ENCODE data around the gene TLR2.

DNA sequence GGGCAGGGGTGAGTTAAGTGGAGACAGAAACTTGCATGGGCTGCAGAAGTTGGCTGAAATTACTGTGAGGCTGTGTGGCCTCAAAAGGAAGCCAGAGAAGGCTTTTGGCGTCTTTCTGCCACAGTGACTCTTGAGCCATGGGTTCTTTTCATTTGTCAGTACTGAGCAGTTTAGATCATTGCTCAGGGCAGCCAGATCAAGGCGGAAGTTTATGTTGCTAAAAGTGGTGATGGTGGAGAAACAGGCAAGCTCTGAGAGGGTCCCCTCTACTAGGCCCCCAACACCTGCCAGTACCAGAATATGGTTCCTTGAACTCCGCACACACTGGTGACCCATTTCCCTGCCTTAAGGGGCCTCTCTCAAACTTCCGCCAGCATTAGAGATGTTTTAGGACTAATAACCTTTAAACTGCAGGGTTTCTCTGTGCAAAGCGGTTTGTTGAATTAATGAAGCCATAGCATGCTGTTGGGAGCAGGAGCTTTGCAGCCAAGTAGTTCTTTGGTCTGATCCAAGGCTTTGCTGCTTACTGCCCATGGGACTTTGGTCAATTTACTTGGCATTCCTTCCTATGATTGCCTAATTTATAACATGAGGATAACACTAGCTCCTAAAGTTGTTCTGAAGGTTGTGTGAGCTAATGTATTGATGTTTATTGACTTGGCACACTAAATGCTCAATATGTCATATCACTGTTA is 41.2 kb downstream of the TLR2 start:
- TF ChIP-seq, protein P1, sequence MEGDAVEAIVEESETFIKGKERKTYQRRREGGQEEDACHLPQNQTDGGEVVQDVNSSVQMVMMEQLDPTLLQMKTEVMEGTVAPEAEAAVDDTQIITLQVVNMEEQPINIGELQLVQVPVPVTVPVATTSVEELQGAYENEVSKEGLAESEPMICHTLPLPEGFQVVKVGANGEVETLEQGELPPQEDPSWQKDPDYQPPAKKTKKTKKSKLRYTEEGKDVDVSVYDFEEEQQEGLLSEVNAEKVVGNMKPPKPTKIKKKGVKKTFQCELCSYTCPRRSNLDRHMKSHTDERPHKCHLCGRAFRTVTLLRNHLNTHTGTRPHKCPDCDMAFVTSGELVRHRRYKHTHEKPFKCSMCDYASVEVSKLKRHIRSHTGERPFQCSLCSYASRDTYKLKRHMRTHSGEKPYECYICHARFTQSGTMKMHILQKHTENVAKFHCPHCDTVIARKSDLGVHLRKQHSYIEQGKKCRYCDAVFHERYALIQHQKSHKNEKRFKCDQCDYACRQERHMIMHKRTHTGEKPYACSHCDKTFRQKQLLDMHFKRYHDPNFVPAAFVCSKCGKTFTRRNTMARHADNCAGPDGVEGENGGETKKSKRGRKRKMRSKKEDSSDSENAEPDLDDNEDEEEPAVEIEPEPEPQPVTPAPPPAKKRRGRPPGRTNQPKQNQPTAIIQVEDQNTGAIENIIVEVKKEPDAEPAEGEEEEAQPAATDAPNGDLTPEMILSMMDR (conservative IDR thresholded peaks at IDR 0.05; ENCODE audit: low read depth, low read length), result no peak
- no peak for TF ChIP-seq EZH2 (IDR thresholded peaks at IDR 0.05; ENCODE audit: borderline replicate concordance, low read depth, low read length, poor library complexity, severe bottlenecking)
